Smooth muscle cell (in vitro differentiated cells): ENCODE results near the gene SRMS. TPM values are rescaled to one million over a fixed set of nuclear protein-coding genes. Genes with fewer than 3 reads are reported as not detected.
"Not testable (repeated sequence)": the region's sequence is repeated elsewhere in the genome, so short reads cannot be mapped to it uniquely, and the experiment has no call there.

Source experiments
- DNase-seq: peaks from one replicate; lab custom pipeline; 2025; ENCODE audit not compliant: unreplicated experiment; lab: John Stamatoyannopoulos, UW
- H2AFZ ChIP-seq: fragments of 200-600 bp; sonication (generic); 2 replicates; pipeline ENCODE4 v1.6.0; 2016; ENCODE audit warnings: antibody characterized with exemption, low read depth, mild to moderate bottlenecking
- H3F3A ChIP-seq: fragments of 200-600 bp; sonication (generic); 2 replicates; pipeline ENCODE4 v1.6.0; 2017; ENCODE audit warnings: antibody characterized with exemption, low read depth
- H3K27ac ChIP-seq: fragments of 200-600 bp; sonication (generic); 2 replicates; pipeline ENCODE4 v1.5.1; 2016; ENCODE audit warnings: low read depth, mild to moderate bottlenecking
- H3K27me3 ChIP-seq: fragments of 200-600 bp; sonication (generic); 2 replicates; pipeline ENCODE4 v1.6.1; 2016; ENCODE audit warnings: low read depth, mild to moderate bottlenecking
- H3K36me3 ChIP-seq: fragments of 200-600 bp; sonication (generic); 2 replicates; pipeline ENCODE4 v1.5.1; 2016; ENCODE audit warnings: low read depth
- H3K4me1 ChIP-seq: fragments of 200-600 bp; sonication (generic); 2 replicates; pipeline ENCODE4 v1.5.1; 2016; ENCODE audit warnings: low read depth
- H3K4me2 ChIP-seq: fragments of 200-600 bp; sonication (generic); 2 replicates; pipeline ENCODE4 v1.6.0; 2016; ENCODE audit warnings: mild to moderate bottlenecking
- H3K4me3 ChIP-seq: fragments of 200-600 bp; sonication (generic); 2 replicates; pipeline ENCODE4 v1.5.1; 2016; ENCODE audit warnings: mild to moderate bottlenecking
- H3K79me2 ChIP-seq: fragments of 200-600 bp; sonication (generic); 2 replicates; pipeline ENCODE4 v1.6.0; 2016; ENCODE audit warnings: low read depth, mild to moderate bottlenecking
- H3K9ac ChIP-seq: fragments of 200-600 bp; sonication (generic); 2 replicates; pipeline ENCODE4 v1.6.0; 2016; ENCODE audit warnings: low read depth
- H3K9me3 ChIP-seq: fragments of 200-600 bp; sonication (generic); replicated peaks from 2 replicates; pipeline ENCODE4 v1.5.1; 2016; ENCODE audit warnings: low read depth
- H4K20me1 ChIP-seq: fragments of 200-600 bp; sonication (generic); 2 replicates; pipeline ENCODE4 v1.6.0; 2016; ENCODE audit warnings: low read depth
- CTCF ChIP-seq: fragments of 200-600 bp; sonication (generic); IDR thresholded peaks from 2 replicates; pipeline ENCODE4 v1.5.1; 2017; ENCODE audit warnings: borderline replicate concordance, mild to moderate bottlenecking, antibody characterized with exemption; ENCODE audit not compliant: insufficient read depth, poor library complexity, severe bottlenecking
- WGBS: methylation state at CpG from one replicate; pipeline ENCODE4 v1.1.7; 2016; ENCODE audit warnings: low lambda C conversion rate; 5-methylcytosine and 5-hydroxymethylcytosine counted together
- polyA plus RNA-seq: library from polyadenylated mRNA; unstranded; fragments of >200 nt; fragmentation: Nextera tagmentation; extraction: Ambion mirVana; gene quantifications from 2 replicates; pipeline ENCODE4 v1.2.1, GENCODE V29; 2016
- total RNA-seq: library from RNA; depleted of rRNA; stranded (reverse); fragments of >200 nt; gene quantifications from 2 replicates; pipeline ENCODE4 v1.2.3, GENCODE V29; 2014

Gene SRMS
- total and polyA plus RNA-seq, 2 experiments from 2014 or later, result not detected

GRCh38 chr20:63573647-63574131, 26.1 kb upstream of the SRMS start:
- H3K79me2 ChIP-seq, result no peaks in the 10 kb centered on the region
- peak overlapping the region; percentile 83 for H3K4me3 ChIP-seq
- H3K9me3 ChIP-seq, result no peaks in the 10 kb centered on the region
- H3K27me3 ChIP-seq, result no peaks in the 10 kb centered on the region
- peaks cover 4% of the 10 kb centered on the region for H3K4me1 ChIP-seq
- no peak overlapping the region for H2AFZ ChIP-seq
- 12% methylated on average over 16 of the region's 24 CpGs for WGBS
- H3F3A ChIP-seq, result no peaks in the 10 kb centered on the region
- peak overlapping the region; percentile 91 for H3K9ac ChIP-seq
- no peaks in the 10 kb centered on the region for H4K20me1 ChIP-seq
- H3K27ac ChIP-seq, result no peak overlapping the region
- TF ChIP-seq CTCF, result no peak
- peak overlapping the region; percentile 99 for H3K4me2 ChIP-seq
- DNase-seq, result no peak
- no peaks in the 10 kb centered on the region for H3K36me3 ChIP-seq

- H3K4me3 ChIP-seq, result peak overlapping the region; percentile 83
- no peak for DNase-seq
- H3K9me3 ChIP-seq, result no peaks in the 10 kb centered on the region
- H3K4me2 ChIP-seq, result peak overlapping the region; percentile 99
- peaks cover 4% of the 10 kb centered on the region for H3K4me1 ChIP-seq
- no peak overlapping the region for H3K27ac ChIP-seq
- H3K36me3 ChIP-seq, result no peaks in the 10 kb centered on the region
- H3K27me3 ChIP-seq, result no peaks in the 10 kb centered on the region
- peak overlapping the region; percentile 91 for H3K9ac ChIP-seq
- no peaks in the 10 kb centered on the region for H3F3A ChIP-seq
- no peaks in the 10 kb centered on the region for H4K20me1 ChIP-seq
- H2AFZ ChIP-seq, result no peak overlapping the region
- TF ChIP-seq CTCF, result no peak
- WGBS, result 92% methylated on average over 34 of the region's 34 CpGs
- H3K79me2 ChIP-seq, result no peaks in the 10 kb centered on the region
Measured at GRCh38 chr20:63572788-63573646, 25.5 kb upstream of the SRMS start.

DNA sequence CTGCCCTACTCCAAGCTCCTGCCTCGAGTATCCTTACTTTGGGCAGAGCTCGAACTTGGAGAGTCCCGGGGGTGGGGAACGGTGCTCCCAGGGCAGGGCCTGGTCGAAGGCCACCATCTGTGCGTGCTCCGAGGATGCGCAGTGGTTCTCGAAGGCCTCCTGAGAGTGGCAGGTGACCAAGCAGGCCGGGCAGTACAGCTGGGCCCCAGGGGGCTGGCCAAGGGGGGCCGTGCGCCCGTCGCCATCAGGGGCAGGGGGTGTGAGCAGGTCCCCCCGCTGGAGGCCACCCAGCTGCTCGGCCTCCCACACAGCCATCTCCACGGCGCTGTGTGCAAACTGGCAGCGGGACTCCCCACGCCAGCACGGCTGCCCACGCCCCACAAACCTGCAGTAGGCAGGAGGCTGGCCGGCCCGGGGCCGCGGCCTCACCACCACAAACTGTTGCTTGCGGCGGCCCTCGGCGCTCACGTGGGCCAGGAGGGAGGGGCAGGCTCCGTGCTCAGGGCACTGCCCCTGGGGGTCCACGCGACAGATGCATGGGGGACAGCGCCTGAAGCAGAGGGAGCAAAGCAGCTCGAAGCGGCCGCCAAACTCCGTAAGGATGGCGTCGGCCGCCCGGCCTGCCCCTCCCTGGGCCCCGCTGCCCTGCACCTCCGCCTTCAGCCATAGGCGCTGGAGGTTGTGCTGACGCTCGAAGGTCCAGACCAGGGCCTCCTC, 24.7 kb upstream of the SRMS start:
- TF ChIP-seq CTCF, result no peak
- Histone ChIP-seq H4K20me1 (no peaks in the 10 kb centered on the region), H3K36me3 (no peaks in the 10 kb centered on the region), H3F3A (no peaks in the 10 kb centered on the region), H3K4me3 (no peak overlapping the region), H3K9ac (no peak overlapping the region), H2AFZ (no peak overlapping the region), H3K27ac (no peak overlapping the region), H3K4me2 (no peak overlapping the region), H3K27me3 (no peaks in the 10 kb centered on the region), H3K9me3 (no peaks in the 10 kb centered on the region), H3K4me1 (peaks cover 4% of the 10 kb centered on the region), H3K79me2 (no peaks in the 10 kb centered on the region)
- DNase-seq, result no peak
- WGBS, result 96% methylated on average over 41 of the region's 48 CpGs

DNA sequence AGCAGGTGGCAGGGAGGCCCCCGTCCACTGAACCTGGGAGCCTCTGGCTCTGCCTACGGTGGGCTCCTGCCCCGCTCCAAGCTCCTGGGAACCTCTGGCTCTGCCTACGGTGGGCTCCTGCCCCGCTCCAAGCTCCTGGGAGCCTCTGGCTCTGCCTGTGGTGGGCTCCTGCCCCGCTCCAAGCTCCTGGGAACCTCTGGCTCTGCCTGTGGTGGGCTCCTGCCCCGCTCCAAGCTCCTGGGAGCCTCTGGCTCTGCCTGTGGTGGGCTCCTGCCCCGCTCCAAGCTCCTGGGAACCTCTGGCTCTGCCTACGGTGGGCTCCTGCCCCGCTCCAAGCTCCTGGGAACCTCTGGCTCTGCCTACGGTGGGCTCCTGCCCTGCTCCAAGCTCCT, 23.5 kb upstream of the SRMS start:
- not testable (repeated sequence) for H3K36me3 ChIP-seq, H3K4me1 ChIP-seq, H2AFZ ChIP-seq, H3K9me3 ChIP-seq, H3K9ac ChIP-seq, DNase-seq, H3K27me3 ChIP-seq, H3F3A ChIP-seq, H3K79me2 ChIP-seq, H4K20me1 ChIP-seq, H3K4me2 ChIP-seq, H3K27ac ChIP-seq, H3K4me3 ChIP-seq
- WGBS, result 82% methylated on average over 11 of the region's 11 CpGs
